ENCODE results near the gene S100PBP. TPM values are rescaled to one million over a fixed set of nuclear protein-coding genes. Genes with fewer than 3 reads are reported as not detected.
"Not testable (repeated sequence)": the region's sequence is repeated elsewhere in the genome, so short reads cannot be mapped to it uniquely, and the experiment has no call there.

The S100PBP gene
- total and polyA plus RNA-seq, 9 of the 15 experiments (the other 6 are each of a cell fraction or from before 2014, with no cell fraction given): 22.9 to 60.2 (median 32.9) TPM

DNA sequence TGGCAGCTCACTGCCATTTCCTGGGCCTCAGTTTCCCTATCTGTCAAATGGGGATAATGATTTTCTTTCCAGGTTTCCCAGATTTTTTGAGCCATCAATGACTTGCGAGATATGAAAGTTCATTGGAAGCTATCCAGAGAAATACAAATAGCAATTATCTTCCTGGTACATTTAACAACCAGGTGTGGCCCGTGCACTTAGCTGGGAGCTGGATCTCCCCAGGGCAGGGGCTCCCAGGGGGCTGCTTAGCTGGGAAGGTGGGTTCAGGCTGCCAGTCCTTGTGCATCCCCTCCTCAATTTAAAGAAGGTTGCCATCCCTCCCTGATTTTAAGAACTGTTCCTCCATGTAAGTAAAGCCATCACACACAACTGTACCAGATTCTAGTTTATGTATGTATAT, 87.3 kb downstream of the S100PBP start:
- CTCF ChIA-PET (ENCODE audit: low intra/inter-chr PET ratio): no interaction called here
- TF ChIP-seq RBM25 (IDR thresholded peaks at IDR 0.05; ENCODE audit: low read depth, low read length, severe bottlenecking): peak; percentile 29
- no peak for TF ChIP-seq ZNF766 (CRISPR knock-in tag; conservative IDR thresholded peaks at IDR 0.05)
- no peaks in the 10 kb centered on the region for H3K36me3 ChIP-seq (ENCODE audit: control insufficient read depth, insufficient read depth, low read length)
- no peaks in the 10 kb centered on the region for H3K9me1 ChIP-seq (ENCODE audit: control insufficient read depth, insufficient read depth, low read length)
- ATAC-seq: no peak
- no peak overlapping the region for H3K4me3 ChIP-seq
- intact Hi-C loops (cut with micrococcal nuclease): no loop called here
- BruUV-seq (replicated peaks): no TSS peak
- no peak overlapping the region for H3K9ac ChIP-seq (ENCODE audit: insufficient read depth in 1 of 2, low read depth in 2 of 2, low read length in 2 of 2)
- peaks cover 3% of the 10 kb centered on the region; the same call in 1 of the 2 replicates for H4K20me1 ChIP-seq (replicated peaks; ENCODE audit: control insufficient read depth, insufficient read depth, low read length)
- FAIRE-seq: no peak
- 7% methylated on average over 2 of the region's 2 CpGs for WGBS (ENCODE audit: insufficient coverage, low coverage, missing lambda C conversion rate)
- peaks cover 13 to 28% of the 10 kb centered on the region in 2 experiments for H3K27me3 ChIP-seq (ENCODE audit: control insufficient read depth in 2 of 2, insufficient read depth in 2 of 2, low read length in 2 of 2)
- no peak overlapping the region for H3K4me2 ChIP-seq (ENCODE audit: insufficient read depth, low read length)
- no peaks in the 10 kb centered on the region for H3K79me2 ChIP-seq (ENCODE audit: control insufficient read depth, insufficient read depth, low read length)
- POLR2A ChIA-PET: interaction anchor here (0.7 to 1.2 kb wide), 4 partner anchors 8 to 85 kb away, joined by 3 to 5 read pairs (median 3); no protein-coding TSS in a partner anchor
- DNase-seq (ENCODE audit: extremely low read depth in 1 of 4, low spot score in 3 of 4): no peak
- in situ Hi-C loops (cut with MboI): no loop called here
- H2AFZ ChIP-seq (ENCODE audit: low read depth, low read length): no peak overlapping the region
- H3K9me3 ChIP-seq (replicated peaks; ENCODE audit: control insufficient read depth, insufficient read depth, low read depth, low read length): no peaks in the 10 kb centered on the region
- H3K27ac ChIP-seq (ENCODE audit: extremely low read depth, low read depth, low read length): no peak overlapping the region
- peaks cover 6 to 15% of the 10 kb centered on the region in 2 experiments for H3K4me1 ChIP-seq (replicated peaks in 1 of 2; ENCODE audit: control insufficient read depth in 2 of 2, insufficient read depth in 2 of 2, low read length in 2 of 2)

- in situ Hi-C loops (cut with MboI); CTCF ChIA-PET (ENCODE audit: low intra/inter-chr PET ratio); H3K9ac ChIP-seq (ENCODE audit: insufficient read depth in 1 of 2, low read depth in 2 of 2, low read length in 2 of 2); ATAC-seq; intact Hi-C loops (cut with micrococcal nuclease); H3K4me2 ChIP-seq (ENCODE audit: insufficient read depth, low read length); H3K79me2 ChIP-seq (ENCODE audit: control insufficient read depth, insufficient read depth, low read length); H2AFZ ChIP-seq (ENCODE audit: low read depth, low read length); H3K36me3 ChIP-seq (ENCODE audit: control insufficient read depth, insufficient read depth, low read length); H3K27ac ChIP-seq (ENCODE audit: extremely low read depth, low read depth, low read length); H3K4me3 ChIP-seq; H3K9me3 ChIP-seq (replicated peaks; ENCODE audit: control insufficient read depth, insufficient read depth, low read depth, low read length); H4K20me1 ChIP-seq (replicated peaks; ENCODE audit: control insufficient read depth, insufficient read depth, low read length); H3K9me1 ChIP-seq (ENCODE audit: control insufficient read depth, insufficient read depth, low read length); BruUV-seq (replicated peaks); DNase-seq (ENCODE audit: extremely low read depth in 1 of 4, low spot score in 3 of 4); FAIRE-seq: not testable (repeated sequence)
- peaks cover 13 to 20% of the 10 kb centered on the region in 2 experiments; a peak in 4 of 5 replicates for H3K27me3 ChIP-seq (ENCODE audit: control insufficient read depth in 2 of 2, insufficient read depth in 2 of 2, low read length in 2 of 2)
- peaks cover 4 to 13% of the 10 kb centered on the region in 2 experiments for H3K4me1 ChIP-seq (replicated peaks in 1 of 2; ENCODE audit: control insufficient read depth in 2 of 2, insufficient read depth in 2 of 2, low read length in 2 of 2)
- TF ChIP-seq, protein P1, sequence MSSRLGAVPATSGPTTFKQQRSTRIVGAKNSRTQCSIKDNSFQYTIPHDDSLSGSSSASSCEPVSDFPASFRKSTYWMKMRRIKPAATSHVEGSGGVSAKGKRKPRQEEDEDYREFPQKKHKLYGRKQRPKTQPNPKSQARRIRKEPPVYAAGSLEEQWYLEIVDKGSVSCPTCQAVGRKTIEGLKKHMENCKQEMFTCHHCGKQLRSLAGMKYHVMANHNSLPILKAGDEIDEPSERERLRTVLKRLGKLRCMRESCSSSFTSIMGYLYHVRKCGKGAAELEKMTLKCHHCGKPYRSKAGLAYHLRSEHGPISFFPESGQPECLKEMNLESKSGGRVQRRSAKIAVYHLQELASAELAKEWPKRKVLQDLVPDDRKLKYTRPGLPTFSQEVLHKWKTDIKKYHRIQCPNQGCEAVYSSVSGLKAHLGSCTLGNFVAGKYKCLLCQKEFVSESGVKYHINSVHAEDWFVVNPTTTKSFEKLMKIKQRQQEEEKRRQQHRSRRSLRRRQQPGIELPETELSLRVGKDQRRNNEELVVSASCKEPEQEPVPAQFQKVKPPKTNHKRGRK (tag; IDR thresholded peaks at IDR 0.05): peak; percentile 64
- WGBS (ENCODE audit: insufficient coverage, low coverage, missing lambda C conversion rate): 3% methylated on average over 10 of the region's 10 CpGs
- POLR2A ChIA-PET: interaction anchor here (0.6 to 2.4 kb wide), 4 partner anchors 8 to 34 kb away, joined by 3 to 12 read pairs (median 4); no protein-coding TSS in a partner anchor
These were observed 88.1 kb downstream of the S100PBP start for GRCh38 chr1:32905588-32905987.

Data from K562 (cell line).